HCT116 (cell line): ENCODE measurements around the gene SCN7A. TPM values are rescaled to one million over a fixed set of nuclear protein-coding genes. Genes with fewer than 3 reads are reported as not detected.

Experiments
- ATAC-seq: fragments of 200-7000 bp; cut with Tn5 transposase; 2 replicates; pipeline ENCODE4 v1.9.1; 2020; ENCODE audit warnings: mild to moderate bottlenecking, moderate library complexity
- BruUV-seq: library from RNA; stranded (reverse); fragments of 400-500 nt; replicated peaks from 2 replicates; lab custom pipeline; 2021; lab: Mats Ljungman, UMichigan
- CTCF ChIA-PET: fragments of 300-600 bp; sonication (Branson Sonifier 250); formaldehyde crosslinking; loops from one replicate; lab custom pipeline; 2021; ENCODE audit warnings: antibody characterized with exemption; lab: Charles Lee
- POLR2A ChIA-PET: fragments of 300-600, 350-600 bp; sonication (Branson Sonifier 250); formaldehyde crosslinking; loops from one replicate; lab custom pipeline; 2021; ENCODE audit warnings: antibody characterized with exemption; lab: Charles Lee
- RAD21 ChIA-PET, 2 experiments: fragments of 300-600 bp; sonication (Branson Sonifier 250); formaldehyde crosslinking; loops; one replicate each; lab custom pipeline; 2023; ENCODE audit warnings: low total read pairs in 2 of 2; ENCODE audit not compliant: uncharacterized antibody in 2 of 2, unreplicated experiment in 2 of 2, low non-redundant PET in 1 of 2; lab: Charles Lee
- DNase-seq: peaks from one replicate; pipeline ENCODE4 v3.0.0-alpha.2; 2010; ENCODE audit warnings: low read depth, low spot score
- H2AFZ ChIP-seq: fragments of 200-600 bp; shearing (Covaris generic), sonication (generic); 2 replicates; pipeline ENCODE4 v1.6.1; 2017; ENCODE audit warnings: low read depth, mixed run types, mixed read lengths, antibody characterized with exemption, low read length; ENCODE audit not compliant: poor library complexity, severe bottlenecking
- H3K27ac ChIP-seq: 2 replicates; pipeline ENCODE4 v1.5.1; 2012; ENCODE audit warnings: low read depth, low read length
- H3K27me3 ChIP-seq: fragments of 200-600 bp; sonication (generic); 2 replicates; pipeline ENCODE4 v1.6.1; 2016; ENCODE audit warnings: mixed run types, low read length, mixed read lengths; ENCODE audit not compliant: insufficient read depth
- H3K36me3 ChIP-seq, 2 experiments: fragments of 200-500 bp in 1 of 2; fragments of 200-600 bp in 1 of 2; sonication (Bioruptor generic) in 1 of 2; sonication (generic) in 1 of 2; 2 replicates each; pipeline versions ENCODE4 v1.5.1 to v1.6.1; 2014 to 2016; ENCODE audit warnings: low read length in 2 of 2, inconsistent platforms in 1 of 2, mixed read lengths in 1 of 2, mixed run types in 1 of 2; ENCODE audit not compliant: insufficient read depth in 2 of 2, control insufficient read depth in 1 of 2
- H3K4me1 ChIP-seq, 2 experiments: fragments of 200-600 bp in 1 of 2; sonication (generic) in 1 of 2; 2 replicates each; pipeline versions ENCODE4 v1.5.1 to v1.6.1; 2012 to 2017; ENCODE audit warnings: low read length in 2 of 2, inconsistent platforms in 1 of 2, mild to moderate bottlenecking in 1 of 2, mixed read lengths in 1 of 2, mixed run types in 1 of 2, moderate library complexity in 1 of 2; ENCODE audit not compliant: insufficient read depth in 2 of 2, control insufficient read depth in 1 of 2
- H3K4me2 ChIP-seq: fragments of 200-600 bp; sonication (generic); 2 replicates; pipeline ENCODE4 v1.6.1; 2017; ENCODE audit warnings: mixed run types, low read length, mixed read lengths
- H3K4me3 ChIP-seq, 2 experiments: fragments of 200-600 bp in 1 of 2; sonication (generic) in 1 of 2; replicated peaks in 1 of 2; 2 replicates each; pipeline ENCODE4 v1.5.1; 2011 to 2016; ENCODE audit warnings: low read length in 2 of 2, control low read depth in 1 of 2, low read depth in 1 of 2, mild to moderate bottlenecking in 1 of 2, mixed read lengths in 1 of 2, mixed run types in 1 of 2
- H3K79me2 ChIP-seq: fragments of 200-600 bp; sonication (generic); 2 replicates; pipeline ENCODE4 v1.6.1; 2017; ENCODE audit warnings: mild to moderate bottlenecking, mixed run types, low read length, moderate library complexity, mixed read lengths; ENCODE audit not compliant: insufficient read depth
- H3K9ac ChIP-seq: fragments of 200-600 bp; sonication (generic); 2 replicates; pipeline ENCODE4 v1.6.1; 2016; ENCODE audit warnings: low read length, mixed read lengths
- H3K9me2 ChIP-seq: fragments of 200-600 bp; sonication (generic), shearing (Covaris generic); 2 replicates; pipeline ENCODE4 v1.6.1; 2017; ENCODE audit warnings: mixed run types, mild to moderate bottlenecking, moderate library complexity; ENCODE audit not compliant: insufficient read depth
- H3K9me3 ChIP-seq, 2 experiments: fragments of 200-500 bp in 1 of 2; fragments of 200-600 bp in 1 of 2; sonication (Bioruptor generic) in 1 of 2; sonication (generic) in 1 of 2; 2 replicates each; pipeline ENCODE4 v1.6.1; 2014 to 2017; ENCODE audit warnings: low read length in 2 of 2, mixed read lengths in 2 of 2, inconsistent platforms in 1 of 2, low read depth in 1 of 2, mild to moderate bottlenecking in 1 of 2, mixed run types in 1 of 2, moderate library complexity in 1 of 2; ENCODE audit not compliant: control insufficient read depth in 1 of 2, insufficient read depth in 1 of 2
- H4K20me1 ChIP-seq: fragments of 200-600 bp; sonication (generic), shearing (Covaris generic); 2 replicates; pipeline ENCODE4 v1.6.1; 2017; ENCODE audit warnings: mixed run types, mild to moderate bottlenecking, moderate library complexity; ENCODE audit not compliant: insufficient read depth
- CBX3 ChIP-seq: IDR thresholded peaks from 2 replicates; pipeline ENCODE4 v1.6.1; 2012; ENCODE audit warnings: low read depth
- EZH2 ChIP-seq: fragments of 200-600 bp; sonication (generic); IDR thresholded peaks from 2 replicates; pipeline ENCODE4 v1.6.1; 2017; ENCODE audit warnings: antibody characterized with exemption, mixed run types
- EZH2phosphoT487 ChIP-seq: fragments of 200-600 bp; IDR thresholded peaks from 2 replicates; pipeline ENCODE4 v1.6.1; 2018; ENCODE audit warnings: antibody characterized with exemption, borderline replicate concordance
- POLR2A ChIP-seq: IDR thresholded peaks from 2 replicates; pipeline ENCODE4 v1.7.0; 2011; ENCODE audit warnings: borderline replicate concordance; ENCODE audit not compliant: insufficient read depth, insufficient read length; ENCODE audit errors: extremely low read depth
- POLR2AphosphoS5 ChIP-seq: IDR thresholded peaks from 2 replicates; pipeline ENCODE4 v1.6.1; 2011; ENCODE audit warnings: mild to moderate bottlenecking, low read depth, low read length, moderate library complexity
- RAD21 ChIP-seq: IDR thresholded peaks from 2 replicates; pipeline ENCODE4 v1.6.1; 2012; ENCODE audit warnings: low read depth, mild to moderate bottlenecking
- ZFX ChIP-seq: fragments of 450-650 bp; IDR thresholded peaks from 2 replicates; pipeline ENCODE4 v1.6.1; 2017
- ZNF274 ChIP-seq: fragments of 200-500 bp; sonication (Bioruptor generic); IDR thresholded peaks from 2 replicates; pipeline ENCODE4 v1.6.1; 2014; ENCODE audit warnings: mild to moderate bottlenecking, low read depth, low read length, inconsistent platforms
- intact Hi-C: fragments of 100-400 bp; cut with micrococcal nuclease; formaldehyde crosslinking; loops from 2 replicates; pipeline ENCODE4 v1.10.0; 2022
- total RNA-seq: library from RNA; stranded (reverse); gene quantifications from one replicate; pipeline ENCODE4 v1.2.1, GENCODE V29; 2021; ENCODE audit not compliant: unreplicated experiment
- TF ChIP-seq, protein P1 (sequence below): IDR thresholded peaks from 2 replicates; pipeline ENCODE4 v1.6.1; 2012
- TF ChIP-seq, protein P2 (sequence below), 3 experiments: fragments of 200-600 bp in 1 of 3; sonication (generic) in 1 of 3; IDR thresholded peaks in 2 of 3; conservative IDR thresholded peaks in 1 of 3; 2 replicates each; pipeline ENCODE4 v1.5.1; 2012 to 2017; ENCODE audit warnings: low read depth in 2 of 3, low read length in 2 of 3, antibody characterized with exemption in 1 of 3, borderline replicate concordance in 1 of 3, control low read depth in 1 of 3, mild to moderate bottlenecking in 1 of 3, mixed read lengths in 1 of 3, mixed run types in 1 of 3, moderate library complexity in 1 of 3; ENCODE audit not compliant: insufficient read depth in 1 of 3

The SCN7A gene
- total RNA-seq, 1 experiment from 2014 or later, result 0.07 TPM

DNA sequence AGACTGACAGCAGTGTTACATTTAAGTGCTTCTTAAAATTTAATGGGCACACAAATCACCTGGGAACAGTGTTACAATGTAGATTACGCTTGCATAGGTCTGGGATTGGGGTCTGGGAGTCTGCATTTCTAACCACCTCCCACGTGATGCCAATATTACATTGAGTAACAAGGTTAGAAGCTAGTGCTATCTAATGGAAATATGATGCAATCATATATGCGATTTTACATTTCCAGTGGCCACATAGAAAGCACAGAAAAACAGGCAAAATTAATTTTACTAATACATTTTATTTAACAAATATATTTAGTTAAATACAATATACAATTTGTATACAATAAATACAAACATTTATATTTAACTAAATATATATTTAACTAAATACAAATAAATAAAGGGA is 53.7 kb downstream of the SCN7A start:
- Histone ChIP-seq H2AFZ (no peak overlapping the region), H3K9me3 (no peaks in the 10 kb centered on the region), H3K9me2 (no peaks in the 10 kb centered on the region), H3K36me3 (no peaks in the 10 kb centered on the region), H4K20me1 (no peaks in the 10 kb centered on the region), H3K4me1 (no peaks in the 10 kb centered on the region), H3K4me2 (no peak overlapping the region), H3K79me2 (no peaks in the 10 kb centered on the region), H3K4me3 (no peak overlapping the region), H3K9ac (no peak overlapping the region), H3K27ac (no peak overlapping the region), H3K27me3 (no peaks in the 10 kb centered on the region)
- BruUV-seq, result no TSS peak
- ATAC-seq (no peak), DNase-seq (no peak)
- intact Hi-C loops, result no loop called here
- ChIA-PET RAD21 (no interaction called here), CTCF (no interaction called here), POLR2A (no interaction called here)
- no peak for TF ChIP-seq RAD21
- no peak for TF ChIP-seq POLR2A
- no peak for TF ChIP-seq ZNF274
- TF ChIP-seq CBX3, result no peak
- no peak for TF ChIP-seq ZFX
- TF ChIP-seq, protein P1, sequence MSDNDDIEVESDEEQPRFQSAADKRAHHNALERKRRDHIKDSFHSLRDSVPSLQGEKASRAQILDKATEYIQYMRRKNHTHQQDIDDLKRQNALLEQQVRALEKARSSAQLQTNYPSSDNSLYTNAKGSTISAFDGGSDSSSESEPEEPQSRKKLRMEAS, result no peak
- TF ChIP-seq, protein P2, sequence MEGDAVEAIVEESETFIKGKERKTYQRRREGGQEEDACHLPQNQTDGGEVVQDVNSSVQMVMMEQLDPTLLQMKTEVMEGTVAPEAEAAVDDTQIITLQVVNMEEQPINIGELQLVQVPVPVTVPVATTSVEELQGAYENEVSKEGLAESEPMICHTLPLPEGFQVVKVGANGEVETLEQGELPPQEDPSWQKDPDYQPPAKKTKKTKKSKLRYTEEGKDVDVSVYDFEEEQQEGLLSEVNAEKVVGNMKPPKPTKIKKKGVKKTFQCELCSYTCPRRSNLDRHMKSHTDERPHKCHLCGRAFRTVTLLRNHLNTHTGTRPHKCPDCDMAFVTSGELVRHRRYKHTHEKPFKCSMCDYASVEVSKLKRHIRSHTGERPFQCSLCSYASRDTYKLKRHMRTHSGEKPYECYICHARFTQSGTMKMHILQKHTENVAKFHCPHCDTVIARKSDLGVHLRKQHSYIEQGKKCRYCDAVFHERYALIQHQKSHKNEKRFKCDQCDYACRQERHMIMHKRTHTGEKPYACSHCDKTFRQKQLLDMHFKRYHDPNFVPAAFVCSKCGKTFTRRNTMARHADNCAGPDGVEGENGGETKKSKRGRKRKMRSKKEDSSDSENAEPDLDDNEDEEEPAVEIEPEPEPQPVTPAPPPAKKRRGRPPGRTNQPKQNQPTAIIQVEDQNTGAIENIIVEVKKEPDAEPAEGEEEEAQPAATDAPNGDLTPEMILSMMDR (IDR thresholded peaks at IDR 0.05 in 2 of 3, conservative IDR thresholded peaks at IDR 0.05 in 1 of 3; ENCODE audit: borderline replicate concordance in 1 of 3, insufficient read depth in 1 of 3, low read depth in 2 of 3, low read length in 2 of 3), result no peak
- no peak for TF ChIP-seq POLR2AphosphoS5
- no peak for TF ChIP-seq EZH2
- no peak for TF ChIP-seq EZH2phosphoT487
